ENCODE results near the gene NXPE2.

DNA sequence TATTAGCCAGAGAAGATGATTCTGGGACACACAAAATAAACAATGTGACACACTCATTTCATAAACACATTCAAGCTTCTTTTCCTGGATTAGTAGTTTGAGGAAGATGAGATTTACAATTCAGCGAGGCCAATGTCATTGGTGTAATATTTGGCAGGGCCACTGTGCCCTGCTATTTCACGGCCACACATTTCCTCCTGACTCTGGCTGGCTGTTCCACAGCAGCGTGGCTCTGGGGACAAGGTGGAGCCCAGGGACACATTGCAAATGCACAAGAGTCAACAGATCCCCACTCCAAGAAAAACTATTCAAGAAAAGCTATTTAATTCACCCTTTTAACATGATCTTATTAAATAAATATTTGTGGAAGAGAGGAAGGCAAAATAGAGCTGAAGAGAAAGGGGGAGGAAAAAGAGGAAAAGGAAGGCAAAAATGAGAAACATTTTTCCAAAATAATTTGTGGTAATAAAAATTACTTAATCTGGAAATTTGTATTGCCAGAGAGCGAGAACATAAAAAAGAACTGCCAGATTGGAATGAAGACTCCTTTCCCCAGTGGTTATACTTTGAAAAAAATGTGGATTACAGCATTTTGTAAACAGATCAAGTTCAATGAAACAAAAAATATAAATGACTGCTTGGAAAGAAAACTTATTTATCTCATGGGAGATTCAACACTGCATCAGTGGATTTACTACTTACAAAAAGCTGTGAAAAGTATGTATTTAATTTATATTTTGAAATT lies 27.1 kb downstream of the NXPE2 start:
- no peak for TF ChIP-seq POLR2A (IDR thresholded peaks at IDR 0.05)
- TF ChIP-seq, protein P1, sequence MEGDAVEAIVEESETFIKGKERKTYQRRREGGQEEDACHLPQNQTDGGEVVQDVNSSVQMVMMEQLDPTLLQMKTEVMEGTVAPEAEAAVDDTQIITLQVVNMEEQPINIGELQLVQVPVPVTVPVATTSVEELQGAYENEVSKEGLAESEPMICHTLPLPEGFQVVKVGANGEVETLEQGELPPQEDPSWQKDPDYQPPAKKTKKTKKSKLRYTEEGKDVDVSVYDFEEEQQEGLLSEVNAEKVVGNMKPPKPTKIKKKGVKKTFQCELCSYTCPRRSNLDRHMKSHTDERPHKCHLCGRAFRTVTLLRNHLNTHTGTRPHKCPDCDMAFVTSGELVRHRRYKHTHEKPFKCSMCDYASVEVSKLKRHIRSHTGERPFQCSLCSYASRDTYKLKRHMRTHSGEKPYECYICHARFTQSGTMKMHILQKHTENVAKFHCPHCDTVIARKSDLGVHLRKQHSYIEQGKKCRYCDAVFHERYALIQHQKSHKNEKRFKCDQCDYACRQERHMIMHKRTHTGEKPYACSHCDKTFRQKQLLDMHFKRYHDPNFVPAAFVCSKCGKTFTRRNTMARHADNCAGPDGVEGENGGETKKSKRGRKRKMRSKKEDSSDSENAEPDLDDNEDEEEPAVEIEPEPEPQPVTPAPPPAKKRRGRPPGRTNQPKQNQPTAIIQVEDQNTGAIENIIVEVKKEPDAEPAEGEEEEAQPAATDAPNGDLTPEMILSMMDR (IDR thresholded peaks at IDR 0.05) = no peak
